HFFc6 (cell line): Measurements from ENCODE around the gene GIPC1. TPM values are rescaled to one million over a fixed set of nuclear protein-coding genes. Genes with fewer than 3 reads are reported as not detected.
"Not testable (repeated sequence)": the region's sequence is repeated elsewhere in the genome, so short reads cannot be mapped to it uniquely, and the experiment has no call there.

Experiments used
- DNase-seq: peaks from one replicate; pipeline ENCODE4 v3.0.0-alpha.2; 2018
- H3K27ac Mint-ChIP-seq: 2 replicates; pipeline ENCODE4 v1.8.0; 2020; ENCODE audit warnings: mild to moderate bottlenecking, mixed read lengths
- H3K27me3 Mint-ChIP-seq: 2 replicates; pipeline ENCODE4 v1.8.0; 2021; ENCODE audit warnings: mild to moderate bottlenecking, moderate library complexity, mixed read lengths; ENCODE audit not compliant: insufficient read depth
- H3K36me3 Mint-ChIP-seq: 2 replicates; pipeline ENCODE4 v1.8.0; 2021; ENCODE audit warnings: low read depth, mixed read lengths
- H3K4me1 Mint-ChIP-seq: 2 replicates; pipeline ENCODE4 v1.8.0; 2020; ENCODE audit warnings: low read depth, mixed read lengths
- H3K4me3 Mint-ChIP-seq: 2 replicates; pipeline ENCODE4 v1.8.0; 2020; ENCODE audit warnings: mild to moderate bottlenecking, moderate library complexity, mixed read lengths
- H3K9me3 Mint-ChIP-seq: 2 replicates; pipeline ENCODE4 v1.8.0; 2020; ENCODE audit warnings: mild to moderate bottlenecking, mixed read lengths
- CTCF ChIP-seq: fragments of 200-600 bp; sonication (generic); IDR thresholded peaks from 2 replicates; pipeline ENCODE4 v1.5.0; 2021; ENCODE audit warnings: antibody characterized with exemption, mild to moderate bottlenecking
- total RNA-seq, 6 experiments: library from RNA; stranded (reverse); fragmentation: NEBNext Ultra II Directional; extraction: Animal tissue kit (Norgen Biotek cat#: 25700); gene quantifications; 2 replicates in 1 of 6; 3 replicates in 5 of 6; pipeline ENCODE4 v1.2.3, GENCODE V29; 2021

GIPC1 gene
- total RNA-seq, 6 experiments from 2014 or later, result 169 to 204 (median 181) TPM

DNA sequence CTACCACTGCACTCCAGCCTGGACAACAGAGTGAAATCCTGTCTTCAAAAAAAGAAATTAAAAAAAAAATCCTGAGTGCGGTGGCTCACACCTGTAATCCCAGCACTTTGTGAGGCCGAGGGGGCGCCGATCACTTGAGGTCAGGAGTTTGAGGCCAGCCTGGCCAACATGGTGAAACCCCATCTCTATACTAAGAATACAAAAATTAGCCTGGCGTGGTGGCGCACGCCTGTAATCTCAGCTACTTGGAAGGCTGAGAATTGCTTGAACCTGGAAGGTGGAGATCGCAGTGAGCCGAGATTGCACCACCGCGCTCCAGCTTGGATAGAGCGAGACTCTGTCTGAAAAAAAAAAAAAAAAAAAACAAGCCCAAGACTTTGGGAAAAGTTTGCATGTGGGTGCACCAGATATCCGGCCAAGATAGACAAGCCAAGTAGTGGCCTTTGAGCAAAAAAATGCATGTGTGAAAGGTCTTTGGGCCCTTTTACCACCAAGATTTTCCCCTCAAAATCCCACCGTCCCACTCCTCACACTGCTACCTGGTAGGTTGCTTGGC, 16.6 kb upstream of the GIPC1 start:
- peaks cover 7% of the 10 kb centered on the region; the same call in 1 of the 2 replicates for H3K9me3 Mint-ChIP-seq
- H3K4me3 Mint-ChIP-seq, result no peak overlapping the region
- peaks cover 58% of the 10 kb centered on the region for H3K4me1 Mint-ChIP-seq
- peaks cover 40% of the 10 kb centered on the region for H3K36me3 Mint-ChIP-seq
- H3K27me3 Mint-ChIP-seq, result peaks cover 15% of the 10 kb centered on the region
- DNase-seq, result no peak
- TF ChIP-seq CTCF, result no peak
- 0 out of 2 replicates have a peak overlapping the region, but pooled peaks have one; percentile 26 for H3K27ac Mint-ChIP-seq

DNA sequence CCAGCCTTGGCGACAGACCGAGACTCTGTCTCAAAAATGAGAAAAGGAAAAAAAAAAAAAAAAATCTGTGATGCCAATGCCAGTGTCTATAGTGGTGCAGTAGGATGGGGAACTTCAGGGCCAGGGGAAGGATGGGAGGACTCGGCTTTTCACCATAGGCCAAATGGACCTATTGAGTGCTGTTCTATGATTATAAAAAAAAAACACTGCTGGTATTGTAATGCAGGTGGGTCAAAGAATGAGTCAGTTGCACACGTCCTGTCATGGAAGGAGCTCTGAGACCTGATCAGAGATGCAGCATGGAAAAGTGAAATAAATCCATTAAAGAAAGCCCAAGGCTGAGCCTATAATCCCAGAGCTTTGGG, 15.3 kb upstream of the GIPC1 start:
- Mint-ChIP-seq H3K4me1 (peaks cover 61% of the 10 kb centered on the region), H3K9me3 (peaks cover 2% of the 10 kb centered on the region; the same call in 1 of the 2 replicates), H3K27ac (peak overlapping the region; percentile 93), H3K27me3 (peaks cover 15% of the 10 kb centered on the region), H3K4me3 (peak overlapping the region; percentile 83), H3K36me3 (peaks cover 28% of the 10 kb centered on the region)
- DNase-seq, result no peak
- TF ChIP-seq CTCF, result no peak

- H3K36me3 Mint-ChIP-seq, result peaks cover 22% of the 10 kb centered on the region
- peak overlapping the region; percentile 83 for H3K4me3 Mint-ChIP-seq
- TF ChIP-seq CTCF, result no peak
Observed at GRCh38 chr19:14510311-14511228, 14.6 kb upstream of the GIPC1 start.

GRCh38 chr19:14507704-14508542, 12.0 kb upstream of the GIPC1 start:
- Mint-ChIP-seq H3K27me3 (peaks cover 16% of the 10 kb centered on the region), H3K4me1 (peaks cover 72% of the 10 kb centered on the region), H3K9me3 (no peaks in the 10 kb centered on the region), H3K4me3 (peak overlapping the region; percentile 79), H3K36me3 (peaks cover 6% of the 10 kb centered on the region; the same call in 1 of the 2 replicates), H3K27ac (peak overlapping the region; percentile 97)
- TF ChIP-seq CTCF, result no peak
- DNase-seq, result peak; percentile 90

More at GRCh38 chr19:14510311-14511228, 14.6 kb upstream of the GIPC1 start:
- H3K27me3 Mint-ChIP-seq, result peaks cover 16% of the 10 kb centered on the region
- H3K27ac Mint-ChIP-seq, result peak overlapping the region; percentile 93
- peaks cover 61% of the 10 kb centered on the region for H3K4me1 Mint-ChIP-seq
- H3K9me3 Mint-ChIP-seq, result no peaks in the 10 kb centered on the region
- DNase-seq, result peak; percentile 86

DNA sequence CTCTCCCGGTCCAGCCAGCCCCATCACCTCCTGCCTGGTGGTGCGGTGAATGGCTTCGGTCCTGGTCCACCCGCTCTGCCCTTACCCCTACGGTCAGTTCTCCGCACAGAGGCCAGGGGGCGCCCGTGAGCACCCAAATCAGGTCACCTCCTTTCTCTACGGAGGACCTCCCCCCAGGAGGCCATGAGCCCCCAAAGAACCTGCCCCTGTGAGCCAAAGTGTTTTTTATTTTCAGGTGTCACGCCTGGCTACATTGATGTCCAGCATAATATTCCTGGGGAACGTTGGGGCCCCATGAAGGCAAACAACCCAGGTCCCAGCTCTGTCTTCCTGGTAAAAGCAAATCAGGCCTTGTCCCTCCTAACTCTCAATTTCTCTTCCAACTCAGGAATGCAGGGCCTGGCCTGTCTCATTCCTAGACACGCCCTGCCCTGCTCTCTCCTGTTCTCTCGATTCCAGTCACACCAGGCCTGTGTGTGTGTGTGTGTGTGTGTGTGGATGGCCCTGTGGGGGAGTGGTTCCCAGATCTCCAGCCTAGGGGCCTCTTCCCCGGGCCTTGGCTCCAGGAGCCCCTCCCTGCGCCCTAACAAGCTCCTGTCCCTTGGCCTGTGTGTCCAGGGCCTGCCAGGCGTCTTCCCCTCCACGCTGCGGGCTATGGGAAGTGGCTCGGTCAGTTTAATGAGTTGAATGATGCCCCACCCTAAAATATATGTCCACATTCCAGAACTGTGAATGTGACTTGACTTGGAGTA, 9.7 kb upstream of the GIPC1 start:
- Mint-ChIP-seq H3K27ac (peak overlapping the region; percentile 97), H3K4me1 (peaks cover 71% of the 10 kb centered on the region), H3K4me3 (peak overlapping the region; percentile 81), H3K27me3 (peaks cover 10% of the 10 kb centered on the region), H3K36me3 (no peaks in the 10 kb centered on the region), H3K9me3 (no peaks in the 10 kb centered on the region)
- peak; percentile 86 for TF ChIP-seq CTCF
- peak; percentile 99 for DNase-seq

GRCh38 chr19:14504575-14504974, 8.6 kb upstream of the GIPC1 start:
- not testable (repeated sequence) for H3K27me3 Mint-ChIP-seq, H3K36me3 Mint-ChIP-seq, H3K9me3 Mint-ChIP-seq, H3K4me3 Mint-ChIP-seq, DNase-seq
- peaks cover 63% of the 10 kb centered on the region for H3K4me1 Mint-ChIP-seq
- peak overlapping the region; percentile 97 for H3K27ac Mint-ChIP-seq
